Right lobe of liver (tissue), 6 donors: ENCODE data around the gene CACNA2D3. TPM values are rescaled to one million over a fixed set of nuclear protein-coding genes. Genes with fewer than 3 reads are reported as not detected.

Experiments used
- ATAC-seq, 4 donors: fragments of 200-7000 bp; cut with Tn5 transposase; one replicate each; pipeline ENCODE4 v1.9.1; 2020; ENCODE audit warnings: mild to moderate bottlenecking in 4 of 4, moderate library complexity in 4 of 4
- DNase-seq, 3 donors: peaks; one replicate each; pipeline ENCODE4 v3.0.0-alpha.2; 2020
- H3K27ac ChIP-seq, 3 donors: fragments of 200-600 bp; one replicate each; pipeline ENCODE4 v1.8.0; 2022
- H3K27me3 ChIP-seq, 2 donors: fragments of 200-600 bp; one replicate each; pipeline ENCODE4 v1.8.0; 2022
- H3K36me3 ChIP-seq, 4 donors: fragments of 200-600 bp; sonication (generic) in 1 of 4; one replicate each; pipeline versions ENCODE4 v1.5.1 to v1.8.0; 2017 to 2022; ENCODE audit warnings: control low read depth in 1 of 4
- H3K4me1 ChIP-seq, 4 donors: fragments of 200-600 bp; sonication (generic) in 1 of 4; one replicate each; pipeline versions ENCODE4 v1.5.1 to v1.8.0; 2017 to 2022; ENCODE audit warnings: control low read depth in 1 of 4
- H3K4me3 ChIP-seq, 3 donors: fragments of 200-600 bp; one replicate each; pipeline ENCODE4 v1.8.0; 2022
- H3K9me3 ChIP-seq, 4 donors: fragments of 200-600 bp; sonication (generic) in 1 of 4; one replicate each; pipeline versions ENCODE4 v1.5.1 to v1.8.0; 2017 to 2022; ENCODE audit warnings: control low read depth in 1 of 4
- POLR2A ChIP-seq: fragments of 450-650 bp; IDR thresholded peaks from one replicate; pipeline ENCODE4 v1.6.1; 2017; ENCODE audit warnings: antibody characterized with exemption, mild to moderate bottlenecking
- WGBS: methylation state at CpG from one replicate; pipeline ENCODE4 v1.1.6; 2018; ENCODE audit warnings: low coverage, low lambda C conversion rate; ENCODE audit not compliant: insufficient coverage; ENCODE audit errors: missing lambda C conversion rate; 5-methylcytosine and 5-hydroxymethylcytosine counted together
- intact Hi-C, 2 donors: fragments of 100-400 bp; cut with DNase I; formaldehyde crosslinking; loops; one replicate each; pipeline versions ENCODE4 v1.11.2 to v1.14.1; 2022
- total RNA-seq, 6 experiments: library from RNA; depleted of rRNA in 2 of 6; stranded (reverse); fragments of >200 nt in 2 of 6; fragmentation: NEBNext Ultra II Directional in 3 of 6; extraction: Animal tissue kit (Norgen Biotek cat#: 25700) in 3 of 6; gene quantifications; one replicate each; pipeline versions ENCODE4 v1.1.0 to v1.2.4, GENCODE V29; 2016 to 2023
- TF ChIP-seq, protein P1 (sequence below), 4 donors: fragments of 200-600 bp in 3 of 4; fragments of 450-650 bp in 1 of 4; IDR thresholded peaks; one replicate each; pipeline versions ENCODE4 v1.5.1 to v1.8.0; 2016 to 2022; ENCODE audit warnings: antibody characterized with exemption in 4 of 4, mild to moderate bottlenecking in 2 of 4
- donor health status: DM: no; HTN: yes; CAD: no.
- donor health status: DM: no; HTN: no; CAD: no.
- donor health status: DM: no; HTN: no; CAD: no.
- donor health status: DM: no; HTN: yes; CAD: no.
- donor health status: DM: no; HTN: yes; CAD: no.

CACNA2D3 gene
- total RNA-seq, 6 experiments from 2014 or later = 0.28 to 0.87 TPM; not detected in 4

DNA sequence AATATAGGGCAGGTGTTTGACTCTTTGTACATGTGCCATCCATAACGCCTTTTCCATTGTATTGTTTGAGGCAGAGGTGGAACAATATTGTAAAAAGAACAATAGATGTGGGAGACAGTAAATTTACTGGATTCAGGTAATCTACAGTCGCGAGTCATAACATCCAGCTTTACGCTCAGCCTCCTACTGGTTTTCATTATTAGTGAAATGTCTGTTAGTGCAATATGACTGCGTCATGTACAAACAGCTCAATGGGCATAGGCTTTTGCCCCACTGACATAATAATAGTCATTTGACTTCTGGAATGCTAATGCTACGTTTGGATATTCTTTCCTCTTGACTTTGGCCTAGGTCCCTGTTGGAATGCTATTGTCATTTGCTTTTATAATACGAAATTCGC lies 9.5 kb downstream of the CACNA2D3 start:
- no peak for DNase-seq
- Histone ChIP-seq H3K9me3 (no peaks in the 10 kb centered on the region), H3K36me3 (no peaks in the 10 kb centered on the region), H3K4me3 (no peak overlapping the region), H3K27me3 (no peaks in the 10 kb centered on the region), H3K4me1 (no peaks in the 10 kb centered on the region), H3K27ac (no peak overlapping the region)
- no peak for ATAC-seq
- WGBS = 71% methylated on average over 8 of the region's 8 CpGs
- no peak for TF ChIP-seq POLR2A
- TF ChIP-seq, protein P1, sequence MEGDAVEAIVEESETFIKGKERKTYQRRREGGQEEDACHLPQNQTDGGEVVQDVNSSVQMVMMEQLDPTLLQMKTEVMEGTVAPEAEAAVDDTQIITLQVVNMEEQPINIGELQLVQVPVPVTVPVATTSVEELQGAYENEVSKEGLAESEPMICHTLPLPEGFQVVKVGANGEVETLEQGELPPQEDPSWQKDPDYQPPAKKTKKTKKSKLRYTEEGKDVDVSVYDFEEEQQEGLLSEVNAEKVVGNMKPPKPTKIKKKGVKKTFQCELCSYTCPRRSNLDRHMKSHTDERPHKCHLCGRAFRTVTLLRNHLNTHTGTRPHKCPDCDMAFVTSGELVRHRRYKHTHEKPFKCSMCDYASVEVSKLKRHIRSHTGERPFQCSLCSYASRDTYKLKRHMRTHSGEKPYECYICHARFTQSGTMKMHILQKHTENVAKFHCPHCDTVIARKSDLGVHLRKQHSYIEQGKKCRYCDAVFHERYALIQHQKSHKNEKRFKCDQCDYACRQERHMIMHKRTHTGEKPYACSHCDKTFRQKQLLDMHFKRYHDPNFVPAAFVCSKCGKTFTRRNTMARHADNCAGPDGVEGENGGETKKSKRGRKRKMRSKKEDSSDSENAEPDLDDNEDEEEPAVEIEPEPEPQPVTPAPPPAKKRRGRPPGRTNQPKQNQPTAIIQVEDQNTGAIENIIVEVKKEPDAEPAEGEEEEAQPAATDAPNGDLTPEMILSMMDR (IDR thresholded peaks at IDR 0.05) = no peak
- intact Hi-C loops = no loop called here

DNA sequence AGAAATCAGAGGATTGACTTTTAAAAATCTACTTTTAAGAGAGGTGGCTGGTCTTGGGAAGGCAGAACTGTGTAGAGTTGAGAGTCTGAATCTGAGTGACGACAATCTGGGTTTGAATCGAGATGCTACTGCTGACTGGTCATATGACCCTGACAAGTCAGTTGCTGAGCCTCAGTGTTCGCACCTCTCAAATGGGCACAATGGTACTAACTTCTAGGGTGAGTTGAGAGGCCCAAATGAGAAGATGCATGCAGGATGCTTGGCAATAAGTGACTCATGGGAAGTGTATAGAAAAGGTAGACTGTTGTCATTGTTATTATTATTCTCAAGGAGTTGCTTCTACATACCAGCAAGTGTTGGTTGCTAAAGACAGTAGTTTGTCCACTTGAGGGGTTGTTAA lies 10.3 kb downstream of the CACNA2D3 start:
- no peaks in the 10 kb centered on the region for H3K4me1 ChIP-seq
- DNase-seq = no peak
- H3K27me3 ChIP-seq = no peaks in the 10 kb centered on the region
- 83% methylated on average over 3 of the region's 3 CpGs for WGBS
- no peak overlapping the region for H3K4me3 ChIP-seq
- no peak overlapping the region for H3K27ac ChIP-seq
- H3K36me3 ChIP-seq = no peaks in the 10 kb centered on the region
- no peak for TF ChIP-seq POLR2A
- TF ChIP-seq, protein P1 (IDR thresholded peaks at IDR 0.05) = no peak
- no peaks in the 10 kb centered on the region for H3K9me3 ChIP-seq
- intact Hi-C loops = no loop called here
- no peak for ATAC-seq

DNA sequence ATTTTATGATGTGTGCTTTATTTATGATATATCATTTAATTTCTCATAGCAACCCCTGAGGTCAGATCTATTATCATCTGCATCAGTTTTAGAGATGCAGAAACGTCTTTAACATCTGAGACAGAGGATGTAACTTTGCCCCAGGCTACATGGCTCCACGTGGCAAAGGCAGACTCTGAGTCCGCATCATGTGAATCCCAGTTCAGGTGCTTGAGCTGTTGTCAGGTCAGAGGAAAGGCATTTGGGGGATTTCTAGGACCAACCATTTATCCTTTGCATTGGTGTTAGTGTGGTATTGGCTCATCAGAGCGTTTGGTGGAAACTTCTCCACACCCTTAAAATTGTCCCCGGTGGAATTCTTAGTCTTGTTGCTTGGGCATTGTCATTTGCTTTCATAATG lies 10.8 kb downstream of the CACNA2D3 start:
- Histone ChIP-seq H3K27me3 (no peaks in the 10 kb centered on the region), H3K4me3 (no peak overlapping the region), H3K27ac (no peak overlapping the region), H3K36me3 (no peaks in the 10 kb centered on the region), H3K4me1 (no peaks in the 10 kb centered on the region), H3K9me3 (no peaks in the 10 kb centered on the region)
- WGBS = 46% methylated on average over 5 of the region's 5 CpGs
- intact Hi-C loops = no loop called here
- DNase-seq = no peak
- ATAC-seq = no peak
- TF ChIP-seq, protein P1 (IDR thresholded peaks at IDR 0.05) = no peak
- no peak for TF ChIP-seq POLR2A

DNA sequence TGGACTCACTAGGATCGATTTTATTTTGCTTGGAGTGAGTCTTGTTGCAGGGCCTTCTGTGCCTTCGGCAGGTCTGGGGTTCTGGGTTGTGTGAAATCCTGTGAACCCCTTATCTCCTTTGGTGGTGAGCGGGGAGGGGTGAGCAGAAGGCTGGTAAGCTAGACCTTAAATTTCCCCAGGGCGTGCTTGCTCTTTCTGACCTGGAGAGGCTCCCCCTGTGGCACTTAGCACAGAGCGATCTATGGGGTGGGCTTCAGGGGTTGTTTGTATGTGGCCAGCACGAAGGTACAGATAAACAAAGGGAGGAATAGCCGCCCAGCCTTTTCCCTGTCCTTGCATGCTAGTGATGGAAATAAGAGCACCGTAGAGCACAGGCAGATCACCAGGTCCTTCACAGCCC lies 11.8 kb downstream of the CACNA2D3 start:
- no peaks in the 10 kb centered on the region for H3K9me3 ChIP-seq
- intact Hi-C loops = no loop called here
- 44% methylated on average over 7 of the region's 8 CpGs for WGBS

More for the DNA sequence above, 11.8 kb downstream of the CACNA2D3 start:
- Histone ChIP-seq H3K4me3 (no peak overlapping the region), H3K27me3 (no peaks in the 10 kb centered on the region), H3K27ac (no peak overlapping the region), H3K4me1 (no peaks in the 10 kb centered on the region), H3K36me3 (no peaks in the 10 kb centered on the region)
- TF ChIP-seq POLR2A = no peak
- TF ChIP-seq, protein P1 (IDR thresholded peaks at IDR 0.05) = no peak
- DNase-seq = no peak
- no peak for ATAC-seq
